GM23338 (cell line): ENCODE results near the gene INPP4B. TPM values are rescaled to one million over a fixed set of nuclear protein-coding genes. Genes with fewer than 3 reads are reported as not detected.

Source experiments
- ATAC-seq: fragments of 200-7000 bp; cut with Tn5 transposase; 3 replicates; pipeline ENCODE4 v1.9.1; 2020
- DNase-seq: peaks from one replicate; pipeline ENCODE4 v3.0.0-alpha.2; 2015; ENCODE audit warnings: low spot score
- H2AFZ ChIP-seq: fragments of 200-600 bp; sonication (generic); 2 replicates; pipeline ENCODE4 v1.8.0; 2016; ENCODE audit warnings: antibody characterized with exemption, mild to moderate bottlenecking, moderate library complexity
- H3F3A ChIP-seq: fragments of 200-600 bp; sonication (generic); replicated peaks from 2 replicates; pipeline ENCODE4 v1.8.0; 2017; ENCODE audit warnings: antibody characterized with exemption, mixed run types, low read depth
- H3K27ac ChIP-seq: fragments of 200-600 bp; sonication (generic); 2 replicates; pipeline ENCODE4 v1.6.1; 2016; ENCODE audit warnings: low read depth
- H3K27me3 ChIP-seq: fragments of 200-600 bp; sonication (generic); 2 replicates; pipeline ENCODE4 v1.8.0; 2016; ENCODE audit warnings: mild to moderate bottlenecking, mixed run types, moderate library complexity; ENCODE audit not compliant: insufficient read depth
- H3K36me3 ChIP-seq: fragments of 200-600 bp; sonication (generic); 2 replicates; pipeline ENCODE4 v1.8.0; 2016; ENCODE audit warnings: mild to moderate bottlenecking; ENCODE audit not compliant: insufficient read depth
- H3K4me1 ChIP-seq: fragments of 200-600 bp; sonication (generic); 2 replicates; pipeline ENCODE4 v1.8.0; 2016; ENCODE audit warnings: mild to moderate bottlenecking, moderate library complexity; ENCODE audit not compliant: insufficient read depth
- H3K4me2 ChIP-seq: fragments of 200-600 bp; sonication (generic); 2 replicates; pipeline ENCODE4 v1.7.1; 2017; ENCODE audit warnings: mixed run types
- H3K4me3 ChIP-seq: fragments of 200-600 bp; sonication (generic); 2 replicates; pipeline ENCODE4 v1.6.1; 2016; ENCODE audit warnings: mixed run types
- H3K79me2 ChIP-seq: fragments of 200-600 bp; sonication (generic); replicated peaks from 2 replicates; pipeline ENCODE4 v1.8.0; 2017; ENCODE audit warnings: mild to moderate bottlenecking; ENCODE audit not compliant: insufficient read depth
- H3K9me2 ChIP-seq: fragments of 200-600 bp; sonication (generic); 2 replicates; pipeline ENCODE4 v1.8.0; 2017; ENCODE audit not compliant: insufficient read depth
- H4K20me1 ChIP-seq: fragments of 200-600 bp; sonication (generic); replicated peaks from 2 replicates; pipeline ENCODE4 v1.8.0; 2017; ENCODE audit warnings: mild to moderate bottlenecking; ENCODE audit not compliant: insufficient read depth
- H3K27ac Mint-ChIP-seq: 2 replicates; pipeline ENCODE4 v1.8.0; 2020; ENCODE audit warnings: inconsistent platforms, mild to moderate bottlenecking, moderate library complexity, mixed read lengths
- H3K27me3 Mint-ChIP-seq: 3 replicates; pipeline ENCODE4 v1.8.0; 2022; ENCODE audit warnings: low read depth, mild to moderate bottlenecking, moderate library complexity, mixed read lengths, inconsistent platforms; ENCODE audit not compliant: insufficient read depth, poor library complexity
- H3K36me3 Mint-ChIP-seq: 3 replicates; pipeline ENCODE4 v1.8.0; 2021; ENCODE audit warnings: low read depth, mild to moderate bottlenecking, inconsistent platforms, moderate library complexity, mixed read lengths
- H3K4me1 Mint-ChIP-seq: 3 replicates; pipeline ENCODE4 v1.8.0; 2020; ENCODE audit warnings: mild to moderate bottlenecking, inconsistent platforms, mixed read lengths
- H3K4me3 Mint-ChIP-seq: 3 replicates; pipeline ENCODE4 v1.8.0; 2021; ENCODE audit warnings: moderate library complexity, mild to moderate bottlenecking, inconsistent platforms, mixed read lengths
- H3K9me3 Mint-ChIP-seq: 3 replicates; pipeline ENCODE4 v1.8.0; 2020; ENCODE audit warnings: moderate library complexity, mild to moderate bottlenecking, inconsistent platforms, mixed read lengths
- ETS1 ChIP-seq: IDR thresholded peaks from 2 replicates; pipeline ENCODE4 v1.6.1; 2016; ENCODE audit warnings: antibody characterized with exemption
- EZH2 ChIP-seq: fragments of 200-600 bp; sonication (generic); IDR thresholded peaks from one replicate; pipeline ENCODE4 v1.8.0; 2017; ENCODE audit warnings: antibody characterized with exemption, mild to moderate bottlenecking, low read depth; ENCODE audit not compliant: unreplicated experiment
- EZH2phosphoT487 ChIP-seq: fragments of 200-600 bp; sonication (generic); IDR thresholded peaks from one replicate; pipeline ENCODE4 v1.8.1; 2018; ENCODE audit warnings: antibody characterized with exemption; ENCODE audit not compliant: unreplicated experiment
- JUNB ChIP-seq: IDR thresholded peaks from one replicate; pipeline ENCODE4 v1.6.1; 2016; ENCODE audit warnings: antibody characterized with exemption; ENCODE audit not compliant: unreplicated experiment
- POLR2AphosphoS5 ChIP-seq: IDR thresholded peaks from 2 replicates; pipeline ENCODE4 v1.6.1; 2016; ENCODE audit warnings: antibody characterized with exemption, low read depth
- REST ChIP-seq: IDR thresholded peaks from one replicate; pipeline ENCODE4 v1.6.1; 2018; ENCODE audit warnings: antibody characterized with exemption; ENCODE audit not compliant: unreplicated experiment
- ZNF114 ChIP-seq: fragments of 250-450 bp; sonication (Bioruptor Pico); IDR thresholded peaks from 2 replicates; pipeline ENCODE4 v1.5.0; 2020; ENCODE audit warnings: mild to moderate bottlenecking, moderate library complexity
- ZNF331 ChIP-seq: fragments of 250-450 bp; sonication (Bioruptor Pico); IDR thresholded peaks from 2 replicates; pipeline ENCODE4 v1.5.0; 2020; ENCODE audit warnings: low read depth, mild to moderate bottlenecking, moderate library complexity
- polyA plus RNA-seq: library from polyadenylated mRNA; unstranded; fragments of >200 nt; fragmentation: Nextera tagmentation; extraction: Ambion mirVana; gene quantifications from 2 replicates; pipeline ENCODE4 v1.2.1, GENCODE V29; 2016
- total RNA-seq: library from RNA; depleted of rRNA; stranded (reverse); fragments of >200 nt; shearing (Covaris generic); gene quantifications from 2 replicates; pipeline ENCODE4 v1.2.3, GENCODE V29; 2014
- TF ChIP-seq, protein P1 (sequence below), 2 experiments: fragments of 200-600 bp in 1 of 2; sonication (generic) in 1 of 2; conservative IDR thresholded peaks; 2 replicates each; pipeline versions ENCODE4 v1.5.1 to v1.6.1; 2016 to 2017; ENCODE audit warnings: antibody characterized with exemption in 2 of 2, low read depth in 2 of 2, mild to moderate bottlenecking in 2 of 2, moderate library complexity in 1 of 2

The INPP4B gene
- total and polyA plus RNA-seq, 2 experiments from 2014 or later = 0.11 to 0.14 TPM

DNA sequence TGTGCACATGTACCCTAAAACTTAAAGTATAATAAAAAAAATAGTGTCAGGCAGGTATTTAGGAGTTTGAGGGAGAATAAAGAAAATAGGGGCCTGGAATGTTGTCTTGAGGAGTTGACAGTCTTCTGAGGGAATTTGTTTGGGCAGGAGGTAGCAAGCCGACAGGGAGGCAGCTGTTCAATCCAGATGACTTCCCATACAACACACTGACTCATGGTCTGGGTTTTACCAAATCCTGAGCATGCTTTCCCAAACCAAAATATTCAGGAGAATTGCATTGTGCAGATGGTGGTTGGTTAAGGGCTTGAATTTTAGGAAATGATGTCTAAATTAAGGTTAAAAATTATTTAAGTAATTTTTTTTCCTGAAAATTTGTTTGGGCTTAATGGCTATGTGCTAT, 430.0 kb downstream of the INPP4B start (continued):
- TF ChIP-seq REST (no peak), ZNF331 (CRISPR knock-in tag) (no peak)

DNA sequence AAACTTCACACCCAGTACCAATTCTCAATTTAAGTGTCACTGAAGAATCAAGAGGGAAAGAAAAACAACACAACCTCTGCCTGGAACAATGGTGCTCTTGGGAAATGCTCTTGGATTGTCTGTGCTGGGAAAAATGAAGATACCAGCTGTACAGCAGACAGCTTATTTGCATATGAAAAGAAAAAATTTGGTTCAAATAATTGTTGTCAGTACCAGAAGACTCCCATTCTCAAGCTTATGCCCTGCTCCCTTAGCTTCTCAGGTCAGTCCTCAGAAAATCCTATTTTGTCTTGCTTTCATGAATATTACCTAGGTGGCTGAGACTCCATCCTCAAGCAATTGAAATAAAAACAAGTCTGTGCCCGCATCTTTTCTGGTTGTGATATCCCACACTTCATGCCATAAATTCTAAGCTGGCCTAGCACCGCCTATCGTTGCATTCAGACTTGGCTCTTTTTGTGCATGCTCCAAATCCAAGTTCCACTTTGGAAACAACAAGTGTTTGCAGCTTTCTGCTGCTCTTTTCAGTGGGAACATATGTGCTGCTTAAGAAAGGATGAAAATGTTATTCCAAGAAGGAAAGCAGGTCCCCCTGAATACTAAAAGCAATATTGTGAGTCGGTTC, 431.6 kb downstream of the INPP4B start:
- H3K27ac Mint-ChIP-seq = no peak overlapping the region
- ATAC-seq = no peak
- H3K4me2 ChIP-seq = no peak overlapping the region
- TF ChIP-seq EZH2phosphoT487 = no peak
- TF ChIP-seq EZH2 = no peak
- TF ChIP-seq POLR2AphosphoS5 = no peak
- TF ChIP-seq ZNF114 (CRISPR knock-in tag) = no peak
- TF ChIP-seq, protein P1, sequence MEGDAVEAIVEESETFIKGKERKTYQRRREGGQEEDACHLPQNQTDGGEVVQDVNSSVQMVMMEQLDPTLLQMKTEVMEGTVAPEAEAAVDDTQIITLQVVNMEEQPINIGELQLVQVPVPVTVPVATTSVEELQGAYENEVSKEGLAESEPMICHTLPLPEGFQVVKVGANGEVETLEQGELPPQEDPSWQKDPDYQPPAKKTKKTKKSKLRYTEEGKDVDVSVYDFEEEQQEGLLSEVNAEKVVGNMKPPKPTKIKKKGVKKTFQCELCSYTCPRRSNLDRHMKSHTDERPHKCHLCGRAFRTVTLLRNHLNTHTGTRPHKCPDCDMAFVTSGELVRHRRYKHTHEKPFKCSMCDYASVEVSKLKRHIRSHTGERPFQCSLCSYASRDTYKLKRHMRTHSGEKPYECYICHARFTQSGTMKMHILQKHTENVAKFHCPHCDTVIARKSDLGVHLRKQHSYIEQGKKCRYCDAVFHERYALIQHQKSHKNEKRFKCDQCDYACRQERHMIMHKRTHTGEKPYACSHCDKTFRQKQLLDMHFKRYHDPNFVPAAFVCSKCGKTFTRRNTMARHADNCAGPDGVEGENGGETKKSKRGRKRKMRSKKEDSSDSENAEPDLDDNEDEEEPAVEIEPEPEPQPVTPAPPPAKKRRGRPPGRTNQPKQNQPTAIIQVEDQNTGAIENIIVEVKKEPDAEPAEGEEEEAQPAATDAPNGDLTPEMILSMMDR (conservative IDR thresholded peaks at IDR 0.05; ENCODE audit: low read depth in 2 of 2) = no peak
- no peak for TF ChIP-seq REST
- TF ChIP-seq JUNB = no peak
- no peak for TF ChIP-seq ZNF331 (CRISPR knock-in tag)
- TF ChIP-seq ETS1 = no peak

More for the DNA sequence above, 431.6 kb downstream of the INPP4B start:
- Histone ChIP-seq H3K27me3 (no peaks in the 10 kb centered on the region), H3K36me3 (no peaks in the 10 kb centered on the region), H3K4me1 (peaks cover 7% of the 10 kb centered on the region; the same call in 1 of the 2 replicates), H4K20me1 (no peaks in the 10 kb centered on the region), H3F3A (no peaks in the 10 kb centered on the region), H2AFZ (peak overlapping the region; percentile 38; the same call in 1 of the 2 replicates), H3K79me2 (no peaks in the 10 kb centered on the region), H3K9me2 (no peaks in the 10 kb centered on the region), H3K27ac (no peak overlapping the region), H3K4me3 (no peak overlapping the region)
- no peaks in the 10 kb centered on the region; the same call in 2 of the 3 replicates for H3K9me3 Mint-ChIP-seq
- DNase-seq = no peak
- no peaks in the 10 kb centered on the region for H3K27me3 Mint-ChIP-seq
- H3K4me1 Mint-ChIP-seq = peaks cover 14% of the 10 kb centered on the region; the same call in 2 of the 3 replicates
- H3K4me3 Mint-ChIP-seq = no peak overlapping the region
- H3K36me3 Mint-ChIP-seq = no peaks in the 10 kb centered on the region
